Neural crest cell (in vitro differentiated cells): ENCODE data around the gene PDE10A. TPM values are rescaled to one million over a fixed set of nuclear protein-coding genes. Genes with fewer than 3 reads are reported as not detected.
"Not testable (repeated sequence)": the region's sequence is repeated elsewhere in the genome, so short reads cannot be mapped to it uniquely, and the experiment has no call there.

ENCODE experiments used
- DNase-seq: peaks from one replicate; pipeline ENCODE4 v3.0.0; 2021; ENCODE audit warnings: low read depth, mixed read lengths, low spot score
- H3K27ac Mint-ChIP-seq: one replicate; pipeline ENCODE4 v1.8.0; 2021; ENCODE audit warnings: mild to moderate bottlenecking, mixed read lengths; ENCODE audit not compliant: unreplicated experiment
- H3K27me3 Mint-ChIP-seq: 2 replicates; pipeline ENCODE4 v1.8.0; 2021; ENCODE audit warnings: low read depth, mild to moderate bottlenecking, mixed read lengths
- H3K36me3 Mint-ChIP-seq: 2 replicates; pipeline ENCODE4 v1.8.0; 2021; ENCODE audit warnings: low read depth, mild to moderate bottlenecking, mixed read lengths
- H3K4me1 Mint-ChIP-seq: 2 replicates; pipeline ENCODE4 v1.8.0; 2021; ENCODE audit warnings: mixed read lengths
- H3K4me3 Mint-ChIP-seq: one replicate; pipeline ENCODE4 v1.8.0; 2021; ENCODE audit warnings: mild to moderate bottlenecking, mixed read lengths
- H3K9me3 Mint-ChIP-seq: 2 replicates; pipeline ENCODE4 v1.8.0; 2021; ENCODE audit warnings: mixed read lengths
- CTCF ChIP-seq: fragments of 200-600 bp; sonication (generic); conservative IDR thresholded peaks from 2 replicates; pipeline ENCODE4 v1.5.0; 2021; ENCODE audit warnings: antibody characterized with exemption, mild to moderate bottlenecking
- total RNA-seq: library from RNA; stranded (reverse); gene quantifications from 2 replicates; pipeline ENCODE4 v1.2.1, GENCODE V29; 2021

PDE10A gene
- total RNA-seq, 1 donor from 2014 or later = 26.2 TPM

DNA sequence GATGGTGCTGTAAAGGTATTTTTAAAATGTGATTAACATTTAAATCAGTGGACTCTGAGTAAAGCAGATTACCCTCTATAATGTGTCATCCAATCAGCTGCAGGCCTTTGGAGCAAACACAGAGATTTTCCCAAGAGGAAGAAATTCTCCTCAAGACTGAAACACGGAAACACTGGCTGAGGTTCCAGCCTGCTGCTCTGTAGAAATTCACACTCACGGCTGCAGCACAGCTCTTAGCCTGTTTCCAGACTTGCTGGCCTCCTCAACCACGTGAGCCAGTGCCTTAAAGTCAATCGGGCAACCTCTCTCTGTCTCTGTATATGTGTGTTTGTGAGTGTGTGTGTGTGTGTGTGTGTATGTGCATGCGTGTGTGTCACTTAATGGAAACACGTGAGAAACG, 41.1 kb downstream of the PDE10A start:
- H3K27ac Mint-ChIP-seq = no peak overlapping the region
- H3K9me3 Mint-ChIP-seq = no peaks in the 10 kb centered on the region
- H3K4me3 Mint-ChIP-seq = no peak overlapping the region
- no peaks in the 10 kb centered on the region for H3K4me1 Mint-ChIP-seq
- H3K27me3 Mint-ChIP-seq = no peaks in the 10 kb centered on the region
- DNase-seq = no peak
- no peak for TF ChIP-seq CTCF
- H3K36me3 Mint-ChIP-seq = peaks cover 15% of the 10 kb centered on the region

DNA sequence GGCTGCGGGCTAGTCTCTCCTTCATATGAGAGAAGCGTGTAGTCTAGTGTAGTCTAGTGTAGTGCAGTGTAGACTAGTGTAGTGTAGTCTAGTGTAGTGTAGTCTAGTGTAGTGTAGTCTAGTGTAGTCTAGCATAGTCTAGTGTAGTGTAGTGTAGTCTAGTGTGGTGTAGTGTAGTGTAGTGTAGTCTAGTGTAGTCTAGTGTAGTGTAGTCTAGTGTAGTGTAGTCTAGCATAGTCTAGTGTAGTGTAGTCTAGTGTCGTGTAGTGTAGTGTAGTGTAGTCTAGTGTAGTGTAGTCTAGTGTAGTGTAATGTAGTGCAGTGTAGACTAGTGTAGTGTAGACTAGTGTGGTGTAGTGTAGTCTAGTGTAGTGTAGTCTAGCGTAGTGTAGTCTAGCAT, 44.1 kb downstream of the PDE10A start:
- H3K27ac Mint-ChIP-seq, H3K4me3 Mint-ChIP-seq, H3K4me1 Mint-ChIP-seq, H3K36me3 Mint-ChIP-seq, H3K27me3 Mint-ChIP-seq, DNase-seq, H3K9me3 Mint-ChIP-seq: not testable (repeated sequence)

GRCh38 chr6:165618241-165618640, 44.8 kb downstream of the PDE10A start:
- no peaks in the 10 kb centered on the region for H3K27me3 Mint-ChIP-seq
- H3K27ac Mint-ChIP-seq = no peak overlapping the region
- peaks cover 6% of the 10 kb centered on the region for H3K4me1 Mint-ChIP-seq
- no peak for TF ChIP-seq CTCF
- H3K9me3 Mint-ChIP-seq = no peaks in the 10 kb centered on the region
- H3K4me3 Mint-ChIP-seq = no peak overlapping the region
- no peaks in the 10 kb centered on the region for H3K36me3 Mint-ChIP-seq
- no peak for DNase-seq

GRCh38 chr6:165617528-165617927, 45.5 kb downstream of the PDE10A start:
- no peak for DNase-seq
- H3K36me3 Mint-ChIP-seq = no peaks in the 10 kb centered on the region
- H3K27me3 Mint-ChIP-seq = no peaks in the 10 kb centered on the region
- TF ChIP-seq CTCF = no peak
- no peak overlapping the region for H3K27ac Mint-ChIP-seq
- H3K4me3 Mint-ChIP-seq = no peak overlapping the region
- H3K9me3 Mint-ChIP-seq = no peaks in the 10 kb centered on the region
- H3K4me1 Mint-ChIP-seq = peaks cover 6% of the 10 kb centered on the region

GRCh38 chr6:165616116-165616515, 46.9 kb downstream of the PDE10A start:
- H3K9me3 Mint-ChIP-seq = peaks cover 2% of the 10 kb centered on the region
- H3K4me3 Mint-ChIP-seq = no peak overlapping the region
- TF ChIP-seq CTCF = no peak
- H3K36me3 Mint-ChIP-seq = peaks cover 6% of the 10 kb centered on the region
- no peak overlapping the region for H3K27ac Mint-ChIP-seq
- H3K27me3 Mint-ChIP-seq = no peaks in the 10 kb centered on the region
- DNase-seq = no peak
- H3K4me1 Mint-ChIP-seq = peaks cover 6% of the 10 kb centered on the region

DNA sequence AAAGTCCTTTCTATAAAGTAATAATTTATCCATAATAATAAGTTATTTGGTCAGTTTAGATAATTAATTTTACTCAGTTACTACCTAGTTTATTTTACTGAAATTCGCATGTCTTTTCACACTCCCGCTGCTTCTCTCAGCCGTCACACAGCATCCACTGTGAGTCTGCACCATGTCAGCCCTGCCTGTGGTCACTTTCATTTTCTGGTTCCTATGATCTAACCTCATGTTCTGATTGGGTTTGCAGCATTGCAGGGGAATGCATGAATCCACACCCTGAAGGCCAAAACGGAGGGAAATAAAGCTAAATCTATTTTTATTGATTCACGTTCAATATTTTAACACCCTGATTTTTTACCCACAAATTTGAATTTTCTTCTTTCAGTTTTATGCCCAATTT, 47.4 kb downstream of the PDE10A start:
- DNase-seq = no peak
- H3K4me1 Mint-ChIP-seq = peaks cover 6% of the 10 kb centered on the region
- H3K4me3 Mint-ChIP-seq = no peak overlapping the region
- H3K27ac Mint-ChIP-seq = no peak overlapping the region
- no peaks in the 10 kb centered on the region for H3K27me3 Mint-ChIP-seq
- TF ChIP-seq CTCF = no peak
- H3K9me3 Mint-ChIP-seq = peaks cover 6% of the 10 kb centered on the region
- peaks cover 11% of the 10 kb centered on the region for H3K36me3 Mint-ChIP-seq
